GM12878 (cell line): ENCODE results near the gene MRPL12. TPM values are rescaled to one million over a fixed set of nuclear protein-coding genes. Genes with fewer than 3 reads are reported as not detected.

ENCODE experiments used
- ATAC-seq: fragments of 200-7000 bp; cut with Tn5 transposase; 3 replicates; pipeline ENCODE4 v1.9.1; 2020; ENCODE audit warnings: mild to moderate bottlenecking, moderate library complexity
- BruUV-seq: library from RNA; stranded (reverse); fragments of 400-500 nt; replicated peaks from 2 replicates; lab custom pipeline; 2021; lab: Mats Ljungman, UMichigan
- CTCF ChIA-PET: fragments of 300-600 bp; sonication (Branson Sonifier 250); formaldehyde crosslinking; extraction: SDS; loops from one replicate; lab custom pipeline; 2021; ENCODE audit warnings: inconsistent platforms; lab: Yijun Ruan, JAX
- POLR2A ChIA-PET: fragments of 350-600 bp; formaldehyde crosslinking; extraction: SDS; loops from one replicate; lab custom pipeline; 2021; ENCODE audit warnings: inconsistent platforms; lab: Charles Lee
- RAD21 ChIA-PET: fragments of 300-600 bp; sonication (Branson Sonifier 250); formaldehyde crosslinking; loops from one replicate; lab custom pipeline; 2023; ENCODE audit warnings: antibody characterized with exemption; ENCODE audit not compliant: unreplicated experiment; lab: Charles Lee
- SMC1A ChIA-PET: fragments of 300-600 bp; sonication (Branson Sonifier 250); formaldehyde crosslinking; loops from one replicate; lab custom pipeline; 2023; ENCODE audit not compliant: unreplicated experiment, uncharacterized antibody; lab: Charles Lee
- DNase-seq: peaks from one replicate; pipeline ENCODE4 v3.0.0-alpha.2; 2011; ENCODE audit warnings: low read depth, low spot score
- FAIRE-seq: peaks from 3 replicates; lab custom pipeline; 2011; peaks lifted over from hg19 to GRCh38; lab: Jason Lieb, UNC
- H2AFZ ChIP-seq: 2 replicates; pipeline ENCODE4 v1.6.0; 2011; ENCODE audit warnings: low read depth, low read length, control low read depth; ENCODE audit not compliant: control insufficient read depth
- H3K27ac ChIP-seq: 2 replicates; pipeline ENCODE4 v1.5.1; 2011; ENCODE audit warnings: control low read depth; ENCODE audit not compliant: control insufficient read depth, insufficient read depth
- H3K27me3 ChIP-seq, 2 experiments: replicated peaks in 1 of 2; 2 replicates each; pipeline versions ENCODE4 v1.6.0 to v1.6.1; 2011; ENCODE audit warnings: low read length in 1 of 2; ENCODE audit not compliant: control insufficient read depth in 2 of 2, insufficient read depth in 2 of 2
- H3K36me3 ChIP-seq, 2 experiments: 2 replicates each; pipeline ENCODE4 v1.5.1; 2011; ENCODE audit warnings: low read length in 1 of 2; ENCODE audit not compliant: control insufficient read depth in 2 of 2, insufficient read depth in 2 of 2
- H3K4me1 ChIP-seq: 2 replicates; pipeline ENCODE4 v1.6.1; 2011; ENCODE audit warnings: mild to moderate bottlenecking, low read length, moderate library complexity, mixed read lengths; ENCODE audit not compliant: control insufficient read depth, insufficient read depth
- H3K4me2 ChIP-seq: 2 replicates; pipeline ENCODE4 v1.6.0; 2011; ENCODE audit warnings: control low read depth; ENCODE audit not compliant: control insufficient read depth, insufficient read depth
- H3K4me3 ChIP-seq: fragments of 200-600 bp; sonication (generic); 2 replicates; pipeline ENCODE4 v1.5.1; 2016
- H3K79me2 ChIP-seq: 2 replicates; pipeline ENCODE4 v1.6.0; 2011; ENCODE audit warnings: low read length; ENCODE audit not compliant: control insufficient read depth, insufficient read depth
- H3K9ac ChIP-seq: 2 replicates; pipeline ENCODE4 v1.8.0; 2011; ENCODE audit warnings: low read length, control low read depth, mixed read lengths; ENCODE audit not compliant: control insufficient read depth, insufficient read depth
- H3K9me3 ChIP-seq: replicated peaks from 3 replicates; pipeline ENCODE4 v1.5.1; 2011; ENCODE audit warnings: mild to moderate bottlenecking, low read length; ENCODE audit not compliant: control insufficient read depth, insufficient read depth
- H4K20me1 ChIP-seq: 2 replicates; pipeline ENCODE4 v1.6.0; 2011; ENCODE audit not compliant: control insufficient read depth, insufficient read depth
- BRCA1 ChIP-seq: IDR thresholded peaks from 2 replicates; pipeline ENCODE4 v1.6.1; 2011; ENCODE audit warnings: low read depth, low read length, improper control_type of control experiment
- CBFB ChIP-seq: IDR thresholded peaks from 2 replicates; pipeline ENCODE4 v1.6.1; 2016; ENCODE audit warnings: antibody characterized with exemption, low read depth
- CHD1 ChIP-seq: IDR thresholded peaks from 2 replicates; pipeline ENCODE4 v1.6.1; 2012; ENCODE audit warnings: low read depth, low read length, improper control_type of control experiment
- CREM ChIP-seq: IDR thresholded peaks from 2 replicates; pipeline ENCODE4 v1.6.1; 2014; ENCODE audit warnings: antibody characterized with exemption, low read depth
- KDM1A ChIP-seq: fragments of 200-600 bp; sonication (generic); IDR thresholded peaks from 2 replicates; pipeline ENCODE4 v1.6.1; 2016; ENCODE audit warnings: borderline replicate concordance
- SP1 ChIP-seq: IDR thresholded peaks from one replicate; pipeline ENCODE4 v1.6.1; 2011; ENCODE audit warnings: low read depth, low read length
- SREBF2 ChIP-seq: IDR thresholded peaks from 2 replicates; pipeline ENCODE4 v1.6.1; 2012; ENCODE audit warnings: mild to moderate bottlenecking, low read length
- YY1 ChIP-seq: IDR thresholded peaks from 2 replicates; pipeline ENCODE4 v1.6.1; 2011; ENCODE audit warnings: low read depth, mild to moderate bottlenecking, low read length
- ZBTB33 ChIP-seq: fragments of 450-650 bp; IDR thresholded peaks from 2 replicates; pipeline ENCODE4 v1.6.1; 2017; ENCODE audit warnings: mild to moderate bottlenecking
- ZNF24 ChIP-seq: fragments of 450-650 bp; IDR thresholded peaks from 2 replicates; pipeline ENCODE4 v1.6.1; 2017; ENCODE audit warnings: antibody characterized with exemption, mild to moderate bottlenecking
- ZNF274 ChIP-seq: IDR thresholded peaks from one replicate; pipeline ENCODE4 v1.8.0; 2011; ENCODE audit not compliant: insufficient read length, insufficient read depth
- WGBS: methylation state at CpG from one replicate; pipeline ENCODE4 v1.1.6; 2016; ENCODE audit warnings: low lambda C conversion rate; ENCODE audit not compliant: insufficient replicate concordance, insufficient coverage; ENCODE audit errors: missing lambda C conversion rate; 5-methylcytosine and 5-hydroxymethylcytosine counted together
- in situ Hi-C: fragments of 300-500 bp; cut with MboI; formaldehyde crosslinking; loops from 9 replicates; pipeline ENCODE4 v1.14.3; 2018; ENCODE audit warnings: mixed read lengths
- intact Hi-C: fragments of 100-400 bp; cut with micrococcal nuclease; formaldehyde crosslinking; loops from one replicate; pipeline ENCODE4 v1.14.2; 2022; ENCODE audit not compliant: unreplicated experiment
- polyA plus RNA-seq, 11 experiments: library from polyadenylated mRNA; depleted of rRNA in 4 of 11; unstranded in 6 of 11; stranded (reverse) in 5 of 11; fragments of >200 nt; fragmentation: Nextera tagmentation in 4 of 11; fragmentation: Illumina TruSeq in 1 of 11; extraction: Ambion mirVana in 4 of 11; extraction: Trizol in 1 of 11; gene quantifications; 1 replicate in 1 of 11; 2 replicates in 10 of 11; pipeline versions ENCODE4 v1.2.1 to v1.2.3, GENCODE V29; 2011 to 2016; ENCODE audit warnings: inconsistent platforms in 2 of 11, missing spikeins in 2 of 11, low read depth in 1 of 11
- total RNA-seq, 4 experiments: library from RNA; depleted of rRNA in 3 of 4; stranded (reverse); fragments of >200 nt in 3 of 4; fragmentation: Illumina TruSeq in 1 of 4; extraction: Trizol in 1 of 4; gene quantifications; 2 replicates each; pipeline versions ENCODE4 v1.2.1 to v1.2.3, GENCODE V29; 2013 to 2021

MRPL12 gene
- total and polyA plus RNA-seq, 10 of the 15 experiments (the other 5 are each of a cell fraction or from before 2014, with no cell fraction given), result 1.3 to 269 (median 117) TPM

- H4K20me1 ChIP-seq, result no peaks in the 10 kb centered on the region
- ChIA-PET CTCF (no interaction called here), POLR2A (no interaction called here)
These were observed 13.5 kb downstream of the MRPL12 start for GRCh38 chr17:81716674-81716996.

More at GRCh38 chr17:81716674-81716996, 13.5 kb downstream of the MRPL12 start:
- WGBS, result 97% methylated on average over 12 of the region's 12 CpGs
- no TSS peak for BruUV-seq
- H3K9ac ChIP-seq, result no peak overlapping the region
- SMC1A ChIA-PET, result no interaction called here
- H3K4me3 ChIP-seq, result no peak overlapping the region
- peaks cover 17% of the 10 kb centered on the region for H3K79me2 ChIP-seq
- intact Hi-C loops, result no loop called here
- RAD21 ChIA-PET, result no interaction called here
- H3K4me1 ChIP-seq, result 0 out of 2 replicates have a peak, but pooled peaks cover 4% of the 10 kb centered on the region
- DNase-seq, result no peak
- TF ChIP-seq CHD1 (no peak), ZNF24 (no peak), CBFB (no peak), CREM (no peak), YY1 (no peak), SREBF2 (no peak), ZBTB33 (no peak), KDM1A (no peak), BRCA1 (no peak), ZNF274 (no peak), SP1 (no peak)
- no peak overlapping the region for H3K27ac ChIP-seq
- in situ Hi-C loops, result loop anchor here (5.0 kb wide), 1 partner anchor 106 kb away; no protein-coding TSS in a partner anchor
- H3K9me3 ChIP-seq, result no peaks in the 10 kb centered on the region
- ATAC-seq, result no peak
- no peak overlapping the region for H2AFZ ChIP-seq
- no peaks in the 10 kb centered on the region for H3K27me3 ChIP-seq
- H3K36me3 ChIP-seq, result peaks cover 0 to 4% of the 10 kb centered on the region in 2 experiments; a peak in 2 of 4 replicates
- FAIRE-seq, result no peak
- no peak overlapping the region for H3K4me2 ChIP-seq
